Esophagus (tissue), 2 donors: Measurements from ENCODE around the gene GPR160. TPM values are rescaled to one million over a fixed set of nuclear protein-coding genes. Genes with fewer than 3 reads are reported as not detected.
"Not testable (repeated sequence)": the region's sequence is repeated elsewhere in the genome, so short reads cannot be mapped to it uniquely, and the experiment has no call there.

Experiments used
- H3K27ac ChIP-seq, 2 donors: one replicate each; pipeline ENCODE4 v1.5.1; 2013; ENCODE audit warnings: low read depth in 2 of 2, mild to moderate bottlenecking in 2 of 2, inconsistent platforms in 1 of 2, low read length in 1 of 2, moderate library complexity in 1 of 2
- H3K27me3 ChIP-seq, 2 donors: one replicate each; pipeline ENCODE4 v1.6.1; 2013; ENCODE audit warnings: low read length in 2 of 2, control low read depth in 1 of 2, mild to moderate bottlenecking in 1 of 2; ENCODE audit not compliant: insufficient read depth in 2 of 2, control insufficient read depth in 1 of 2
- H3K36me3 ChIP-seq, 2 donors: one replicate each; pipeline ENCODE4 v1.6.1; 2013; ENCODE audit warnings: low read length in 1 of 2; ENCODE audit not compliant: control insufficient read depth in 2 of 2, insufficient read depth in 2 of 2
- H3K4me1 ChIP-seq, 2 donors: one replicate each; pipeline ENCODE4 v1.6.1; 2013; ENCODE audit warnings: low read length in 1 of 2; ENCODE audit not compliant: control insufficient read depth in 2 of 2, insufficient read depth in 2 of 2
- H3K4me3 ChIP-seq, 2 donors: one replicate each; pipeline ENCODE4 v1.5.1; 2013; ENCODE audit warnings: low read length in 2 of 2, mild to moderate bottlenecking in 2 of 2, low read depth in 1 of 2, moderate library complexity in 1 of 2
- H3K9me3 ChIP-seq, 2 donors: one replicate each; pipeline ENCODE4 v1.6.1; 2013; ENCODE audit warnings: mild to moderate bottlenecking in 2 of 2, low read depth in 1 of 2, low read length in 1 of 2, moderate library complexity in 1 of 2; ENCODE audit not compliant: control insufficient read depth in 2 of 2, insufficient read depth in 1 of 2
- WGBS, 2 donors: extraction: QIAGEN DNeasy Blood & Tissue Kit; methylation state at CpG; one replicate each; pipeline ENCODE4 v1.1.7; 2013; 5-methylcytosine and 5-hydroxymethylcytosine counted together
- polyA plus RNA-seq, 2 donors: library from polyadenylated mRNA; stranded (reverse); fragments of 200-250 nt; gene quantifications; one replicate each; pipeline ENCODE4 v1.2.3, GENCODE V29; 2013
- donor health status: healthy with polysubstance abuse.
- donor health status: Bipolar disorder and iron deficiency.

The GPR160 gene
- polyA plus RNA-seq, 2 donors: 0.69 to 2.1 TPM

GRCh38 chr3:170096342-170096741 is 58.5 kb downstream of the GPR160 start:
- 88 to 90% methylated on average over 3 of the region's 3 CpGs for WGBS, 2 donors
- Histone ChIP-seq H3K4me1 (no peaks in the 10 kb centered on the region), H3K4me3 (no peak overlapping the region), H3K27ac (no peak overlapping the region), H3K9me3 (no peaks in the 10 kb centered on the region), H3K27me3 (no peaks in the 10 kb centered on the region), H3K36me3 (peaks cover 4 to 6% of the 10 kb centered on the region in 2 donors)

GRCh38 chr3:170098753-170099152 is 61.0 kb downstream of the GPR160 start:
- peaks cover 9 to 11% of the 10 kb centered on the region in 2 donors for H3K36me3 ChIP-seq
- 64 to 86% methylated on average over 1 of the region's 1 CpG for WGBS, 2 donors

DNA sequence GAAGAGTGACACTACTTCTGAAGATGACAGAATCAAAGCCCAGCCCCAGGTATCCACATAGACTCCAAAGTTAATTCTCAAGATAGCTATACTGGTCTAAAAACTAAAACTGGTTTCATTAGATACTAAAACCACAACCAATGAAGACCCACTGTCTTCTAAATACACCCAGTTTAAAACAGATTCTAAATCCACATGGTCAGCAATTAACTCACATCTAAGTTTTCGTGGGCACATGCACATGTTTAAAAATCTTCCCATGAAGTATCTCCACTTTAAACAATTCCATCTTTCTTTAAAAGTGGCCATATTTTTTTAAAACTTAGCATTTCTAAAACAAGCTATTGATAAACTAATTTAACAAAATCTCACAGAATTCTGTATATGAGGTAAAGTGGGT is 63.1 kb downstream of the GPR160 start:
- no peak overlapping the region for H3K27ac ChIP-seq
- no peaks in the 10 kb centered on the region for H3K27me3 ChIP-seq
- no peaks in the 10 kb centered on the region for H3K9me3 ChIP-seq
- no peaks in the 10 kb centered on the region for H3K4me1 ChIP-seq
- 92 to 97% methylated on average over 1 of the region's 1 CpG for WGBS, 2 donors
- peaks cover 9 to 11% of the 10 kb centered on the region in 2 donors for H3K36me3 ChIP-seq
- no peak overlapping the region for H3K4me3 ChIP-seq

More at GRCh38 chr3:170098753-170099152, 61.0 kb downstream of the GPR160 start:
- H3K27me3 ChIP-seq: no peaks in the 10 kb centered on the region
- no peaks in the 10 kb centered on the region for H3K9me3 ChIP-seq
- no peak overlapping the region for H3K27ac ChIP-seq
- no peaks in the 10 kb centered on the region for H3K4me1 ChIP-seq
- H3K4me3 ChIP-seq: no peak overlapping the region

GRCh38 chr3:170102431-170102830 is 64.6 kb downstream of the GPR160 start:
- no peak overlapping the region for H3K4me3 ChIP-seq
- peaks cover 5% of the 10 kb centered on the region in 2 donors for H3K36me3 ChIP-seq
- H3K27me3 ChIP-seq: no peaks in the 10 kb centered on the region
- 96 to 97% methylated on average over 8 of the region's 8 CpGs for WGBS, 2 donors
- H3K4me1 ChIP-seq: no peaks in the 10 kb centered on the region
- H3K27ac ChIP-seq: no peak overlapping the region
- H3K9me3 ChIP-seq: no peaks in the 10 kb centered on the region

GRCh38 chr3:170107941-170108340 is 70.1 kb downstream of the GPR160 start:
- no peak overlapping the region for H3K27ac ChIP-seq
- peaks cover 0 to 3% of the 10 kb centered on the region in 2 donors for H3K36me3 ChIP-seq
- no peak overlapping the region for H3K4me3 ChIP-seq
- no peaks in the 10 kb centered on the region for H3K9me3 ChIP-seq
- H3K27me3 ChIP-seq: no peaks in the 10 kb centered on the region
- WGBS, 2 donors: 95 to 100% methylated on average over 1 of the region's 1 CpG
- no peaks in the 10 kb centered on the region for H3K4me1 ChIP-seq

GRCh38 chr3:170108955-170109354 is 71.2 kb downstream of the GPR160 start:
- Histone ChIP-seq H3K27ac (no peak overlapping the region), H3K27me3 (no peaks in the 10 kb centered on the region), H3K4me3 (no peak overlapping the region), H3K4me1 (no peaks in the 10 kb centered on the region), H3K36me3 (peaks cover 0 to 3% of the 10 kb centered on the region in 2 donors), H3K9me3 (no peaks in the 10 kb centered on the region)
- WGBS, 2 donors: 83 to 89% methylated on average over 3 of the region's 3 CpGs

DNA sequence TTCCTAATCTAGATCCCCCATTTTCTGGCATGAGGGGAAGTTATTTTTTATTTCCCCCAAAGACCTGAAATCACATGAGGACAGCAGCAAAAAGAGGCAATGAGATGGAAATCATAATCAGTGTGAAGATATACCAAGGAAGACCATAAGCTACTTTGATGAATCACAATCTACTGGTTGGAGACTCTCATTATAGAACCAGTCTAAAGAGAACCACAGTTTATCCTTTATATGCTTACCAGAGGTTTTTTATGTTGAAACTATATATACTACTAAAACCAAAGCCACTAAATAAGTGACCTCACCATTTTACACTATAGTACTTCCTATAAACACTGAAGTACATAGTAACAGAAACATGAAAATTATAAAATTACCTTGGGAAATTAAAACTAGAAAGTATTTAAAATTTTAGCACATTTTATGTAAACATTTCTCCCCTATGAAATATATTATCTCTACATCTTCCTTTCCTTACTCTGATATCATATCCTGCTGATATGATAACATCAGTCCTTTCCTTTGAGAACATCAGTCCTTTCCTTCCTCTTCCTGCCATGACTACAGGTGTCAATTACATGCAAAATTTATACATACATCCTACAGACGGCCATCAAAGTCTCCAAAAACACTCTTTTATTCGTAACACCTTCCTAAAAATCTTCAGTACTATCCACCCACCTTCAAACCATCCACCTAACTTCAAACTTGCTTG is 71.9 kb downstream of the GPR160 start:
- H3K4me1 ChIP-seq: no peaks in the 10 kb centered on the region
- no peak overlapping the region for H3K27ac ChIP-seq
- peaks cover 0 to 3% of the 10 kb centered on the region in 2 donors for H3K36me3 ChIP-seq
- no peaks in the 10 kb centered on the region for H3K27me3 ChIP-seq
- no peaks in the 10 kb centered on the region for H3K9me3 ChIP-seq
- 93 to 94% methylated on average over 2 of the region's 2 CpGs for WGBS, 2 donors
- no peak overlapping the region for H3K4me3 ChIP-seq

DNA sequence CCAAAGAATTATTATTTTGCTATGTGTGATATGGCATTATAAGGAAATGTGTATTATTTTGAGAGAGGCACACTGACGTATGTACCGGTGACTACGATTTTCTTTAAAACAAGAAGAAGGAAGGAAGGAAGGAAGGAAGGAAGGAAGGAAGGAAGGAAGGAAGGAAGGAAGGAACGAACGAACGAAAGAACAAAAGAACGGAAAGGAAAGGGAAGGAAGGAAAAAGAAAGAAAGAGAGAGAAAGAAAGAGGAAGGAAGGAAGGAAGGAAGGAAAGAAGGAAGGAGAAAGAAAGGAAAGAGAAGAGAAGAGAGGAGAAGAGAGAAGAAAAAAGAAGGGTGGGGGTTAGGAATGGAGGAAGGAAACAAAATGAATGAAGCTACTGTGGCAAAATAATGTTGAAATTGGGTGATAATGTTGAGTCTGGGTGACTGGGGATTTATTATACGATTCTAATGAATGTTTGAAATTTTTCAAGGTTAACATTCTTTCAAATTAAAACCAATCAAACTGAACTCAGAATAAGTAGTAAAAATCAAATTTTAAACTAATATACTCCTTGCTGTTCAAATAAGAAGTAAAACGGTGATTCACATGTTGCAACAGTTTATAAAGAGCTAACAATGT is 73.5 kb downstream of the GPR160 start:
- no peak overlapping the region for H3K27ac ChIP-seq
- no peaks in the 10 kb centered on the region for H3K4me1 ChIP-seq
- WGBS, 2 donors: 86 to 90% methylated on average over 9 of the region's 9 CpGs
- H3K9me3 ChIP-seq: no peaks in the 10 kb centered on the region
- no peaks in the 10 kb centered on the region for H3K27me3 ChIP-seq
- no peak overlapping the region for H3K4me3 ChIP-seq
- peaks cover 2 to 3% of the 10 kb centered on the region in 2 donors for H3K36me3 ChIP-seq

DNA sequence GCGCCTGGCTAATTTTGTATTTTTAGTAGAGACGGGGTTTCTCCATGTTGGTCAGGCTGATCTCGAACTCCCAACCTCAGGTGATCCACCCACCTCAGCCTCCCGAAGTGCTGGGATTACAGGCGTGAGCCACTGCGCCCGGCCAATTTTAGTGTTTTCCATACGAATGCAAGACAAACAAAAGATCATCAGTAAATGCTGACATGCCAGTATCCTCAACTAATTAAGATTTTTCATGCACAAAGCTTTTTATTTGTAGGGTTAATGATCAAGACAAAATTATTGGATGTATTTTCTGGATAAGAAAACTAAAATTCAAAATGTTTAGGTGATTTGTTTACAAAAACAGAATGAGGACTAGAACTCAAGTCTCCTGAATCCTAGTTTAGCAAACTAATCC is 76.4 kb downstream of the GPR160 start:
- not testable (repeated sequence) for H3K36me3 ChIP-seq, H3K4me1 ChIP-seq, H3K27me3 ChIP-seq, H3K4me3 ChIP-seq, H3K27ac ChIP-seq, H3K9me3 ChIP-seq
- 89 to 98% methylated on average over 8 of the region's 8 CpGs for WGBS, 2 donors

GRCh38 chr3:170117134-170117533 is 79.3 kb downstream of the GPR160 start:
- Histone ChIP-seq H3K36me3 (peaks cover 0 to 11% of the 10 kb centered on the region in 2 donors), H3K9me3 (no peaks in the 10 kb centered on the region), H3K27ac (no peak overlapping the region), H3K4me3 (no peak overlapping the region), H3K27me3 (no peaks in the 10 kb centered on the region), H3K4me1 (no peaks in the 10 kb centered on the region)
